WTC11 (cell line): ENCODE data around the gene OLFM3. TPM values are rescaled to one million over a fixed set of nuclear protein-coding genes. Genes with fewer than 3 reads are reported as not detected.

ENCODE experiments used
- ATAC-seq: fragments of 200-7000 bp; cut with Tn5 transposase; 2 replicates; pipeline ENCODE4 v1.10.0; 2021; ENCODE audit warnings: mild to moderate bottlenecking, moderate library complexity
- CTCF ChIA-PET: fragments of 300-600 bp; sonication (Branson Sonifier 250); formaldehyde crosslinking; loops from one replicate; lab custom pipeline; 2021; ENCODE audit warnings: antibody characterized with exemption; lab: Charles Lee
- POLR2A ChIA-PET: fragments of 350-600 bp; sonication (Branson Sonifier 250); formaldehyde crosslinking; loops from one replicate; lab custom pipeline; 2021; ENCODE audit warnings: antibody characterized with exemption; lab: Charles Lee
- DNase-seq: peaks from one replicate; pipeline ENCODE4 v3.0.0; 2021; ENCODE audit warnings: low spot score
- H3K27ac Mint-ChIP-seq: 2 replicates; pipeline ENCODE4 v1.8.0; 2021; ENCODE audit warnings: mixed read lengths
- H3K27me3 Mint-ChIP-seq: 2 replicates; pipeline ENCODE4 v1.8.0; 2021; ENCODE audit warnings: low read depth, mild to moderate bottlenecking, moderate library complexity, mixed read lengths
- H3K36me3 Mint-ChIP-seq: 2 replicates; pipeline ENCODE4 v1.8.0; 2021; ENCODE audit warnings: mixed read lengths
- H3K4me1 Mint-ChIP-seq: 2 replicates; pipeline ENCODE4 v1.8.0; 2022; ENCODE audit warnings: mixed read lengths
- H3K4me3 Mint-ChIP-seq: 2 replicates; pipeline ENCODE4 v1.8.0; 2021; ENCODE audit warnings: mild to moderate bottlenecking, moderate library complexity, mixed read lengths
- H3K9me3 Mint-ChIP-seq: 2 replicates; pipeline ENCODE4 v1.8.0; 2021; ENCODE audit warnings: mixed read lengths
- AR ChIP-seq: fragments of 250-450 bp; sonication (Bioruptor Pico); IDR thresholded peaks from 2 replicates; pipeline ENCODE4 v1.9.0; 2021; ENCODE audit warnings: mild to moderate bottlenecking
- CDX4 ChIP-seq: fragments of 250-450 bp; sonication (Bioruptor Pico); IDR thresholded peaks from 2 replicates; pipeline ENCODE4 v1.9.0; 2021; ENCODE audit warnings: moderate library complexity, mild to moderate bottlenecking, inconsistent platforms, borderline replicate concordance
- CTCF ChIP-seq: fragments of 200-600 bp; IDR thresholded peaks from 2 replicates; pipeline ENCODE4 v1.8.0; 2022; ENCODE audit warnings: antibody characterized with exemption
- E2F4 ChIP-seq: sonication (generic); formaldehyde crosslinking; IDR thresholded peaks from 2 replicates; pipeline ENCODE4 v1.8.1; 2022; ENCODE audit warnings: low read depth, mild to moderate bottlenecking, moderate library complexity, missing genetic modification reagents, borderline replicate concordance
- ERG ChIP-seq: fragments of 250-450 bp; sonication (Bioruptor Pico); IDR thresholded peaks from 2 replicates; pipeline ENCODE4 v1.8.0; 2021; ENCODE audit warnings: mild to moderate bottlenecking
- FOXP1 ChIP-seq: sonication (generic); formaldehyde crosslinking; IDR thresholded peaks from 2 replicates; pipeline ENCODE4 v1.8.0; 2022; ENCODE audit warnings: missing genetic modification reagents, mild to moderate bottlenecking, moderate library complexity, borderline replicate concordance
- GABPB1 ChIP-seq: sonication (generic); formaldehyde crosslinking; IDR thresholded peaks from 2 replicates; pipeline ENCODE4 v1.8.1; 2023; ENCODE audit warnings: mild to moderate bottlenecking, missing genetic modification reagents
- HMGA2 ChIP-seq: fragments of 250-450 bp; sonication (Bioruptor Pico); IDR thresholded peaks from 2 replicates; pipeline ENCODE4 v1.4.0; 2021; ENCODE audit warnings: mild to moderate bottlenecking, moderate library complexity
- JAZF1 ChIP-seq: fragments of 250-450 bp; sonication (Bioruptor Pico); IDR thresholded peaks from 2 replicates; pipeline ENCODE4 v1.9.0; 2021; ENCODE audit warnings: moderate library complexity, mild to moderate bottlenecking, inconsistent platforms
- KAT7 ChIP-seq: sonication (generic); formaldehyde crosslinking; IDR thresholded peaks from 2 replicates; pipeline ENCODE4 v1.8.1; 2023; ENCODE audit warnings: missing genetic modification reagents, mild to moderate bottlenecking, borderline replicate concordance
- MAX ChIP-seq: sonication (generic); formaldehyde crosslinking; IDR thresholded peaks from 2 replicates; pipeline ENCODE4 v1.8.0; 2022; ENCODE audit warnings: mild to moderate bottlenecking, missing genetic modification reagents
- MYBL2 ChIP-seq: sonication (generic); formaldehyde crosslinking; IDR thresholded peaks from 2 replicates; pipeline ENCODE4 v1.8.1; 2023; ENCODE audit warnings: mild to moderate bottlenecking, moderate library complexity, missing genetic modification reagents
- NFE2L1 ChIP-seq: sonication (generic); formaldehyde crosslinking; IDR thresholded peaks from 2 replicates; pipeline ENCODE4 v1.8.1; 2023; ENCODE audit warnings: missing genetic modification reagents
- RORB ChIP-seq: fragments of 250-450 bp; sonication (Bioruptor Pico); IDR thresholded peaks from 2 replicates; pipeline ENCODE4 v1.9.0; 2021; ENCODE audit warnings: mild to moderate bottlenecking
- USF1 ChIP-seq: sonication (generic); formaldehyde crosslinking; IDR thresholded peaks from 2 replicates; pipeline ENCODE4 v1.8.0; 2022; ENCODE audit warnings: mild to moderate bottlenecking, missing genetic modification reagents
- ZNF232 ChIP-seq: sonication (generic); formaldehyde crosslinking; IDR thresholded peaks from 2 replicates; pipeline ENCODE4 v1.8.0; 2022; ENCODE audit warnings: mild to moderate bottlenecking, missing genetic modification reagents
- ZNF263 ChIP-seq: sonication (generic); formaldehyde crosslinking; IDR thresholded peaks from 2 replicates; pipeline ENCODE4 v1.8.1; 2022; ENCODE audit warnings: low read depth, mild to moderate bottlenecking, moderate library complexity, missing genetic modification reagents
- total RNA-seq: library from RNA; stranded (reverse); gene quantifications from 3 replicates; pipeline ENCODE4 v1.2.3, GENCODE V29; 2021
- TF ChIP-seq, protein P1 (sequence below): sonication (generic); formaldehyde crosslinking; IDR thresholded peaks from 2 replicates; pipeline ENCODE4 v1.8.1; 2023; ENCODE audit warnings: mild to moderate bottlenecking, missing genetic modification reagents
- TF ChIP-seq, protein P2 (sequence below): sonication (generic); formaldehyde crosslinking; IDR thresholded peaks from 2 replicates; pipeline ENCODE4 v1.8.1; 2023; ENCODE audit warnings: mild to moderate bottlenecking, missing genetic modification reagents, moderate library complexity
- TF ChIP-seq, protein P3 (sequence below): sonication (generic); formaldehyde crosslinking; IDR thresholded peaks from 2 replicates; pipeline ENCODE4 v1.8.1; 2023; ENCODE audit warnings: mild to moderate bottlenecking, missing genetic modification reagents

Gene OLFM3
- total RNA-seq, 1 experiment from 2014 or later = 0.37 TPM

GRCh38 chr1:101902199-101902598, 94.5 kb downstream of the OLFM3 start:
- no peak overlapping the region for H3K4me3 Mint-ChIP-seq
- no peaks in the 10 kb centered on the region for H3K27me3 Mint-ChIP-seq
- TF ChIP-seq MYBL2 (CRISPR knock-in tag) = no peak
- no peak for TF ChIP-seq ZNF232 (CRISPR knock-in tag)
- TF ChIP-seq, protein P1, sequence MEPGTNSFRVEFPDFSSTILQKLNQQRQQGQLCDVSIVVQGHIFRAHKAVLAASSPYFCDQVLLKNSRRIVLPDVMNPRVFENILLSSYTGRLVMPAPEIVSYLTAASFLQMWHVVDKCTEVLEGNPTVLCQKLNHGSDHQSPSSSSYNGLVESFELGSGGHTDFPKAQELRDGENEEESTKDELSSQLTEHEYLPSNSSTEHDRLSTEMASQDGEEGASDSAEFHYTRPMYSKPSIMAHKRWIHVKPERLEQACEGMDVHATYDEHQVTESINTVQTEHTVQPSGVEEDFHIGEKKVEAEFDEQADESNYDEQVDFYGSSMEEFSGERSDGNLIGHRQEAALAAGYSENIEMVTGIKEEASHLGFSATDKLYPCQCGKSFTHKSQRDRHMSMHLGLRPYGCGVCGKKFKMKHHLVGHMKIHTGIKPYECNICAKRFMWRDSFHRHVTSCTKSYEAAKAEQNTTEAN (CRISPR knock-in tag) = no peak
- no peak for TF ChIP-seq CTCF
- TF ChIP-seq FOXP1 (CRISPR knock-in tag) = no peak
- TF ChIP-seq ERG = no peak
- no peak for TF ChIP-seq MAX (CRISPR knock-in tag)
- no peak for TF ChIP-seq HMGA2 (CRISPR knock-in tag)
- TF ChIP-seq E2F4 (CRISPR knock-in tag) = no peak
- no peaks in the 10 kb centered on the region for H3K36me3 Mint-ChIP-seq
- no peak overlapping the region for H3K27ac Mint-ChIP-seq
- no peaks in the 10 kb centered on the region for H3K9me3 Mint-ChIP-seq
- CTCF ChIA-PET = no interaction called here
- POLR2A ChIA-PET = no interaction called here
- DNase-seq (no peak), ATAC-seq (no peak)
- peaks cover 36% of the 10 kb centered on the region for H3K4me1 Mint-ChIP-seq

DNA sequence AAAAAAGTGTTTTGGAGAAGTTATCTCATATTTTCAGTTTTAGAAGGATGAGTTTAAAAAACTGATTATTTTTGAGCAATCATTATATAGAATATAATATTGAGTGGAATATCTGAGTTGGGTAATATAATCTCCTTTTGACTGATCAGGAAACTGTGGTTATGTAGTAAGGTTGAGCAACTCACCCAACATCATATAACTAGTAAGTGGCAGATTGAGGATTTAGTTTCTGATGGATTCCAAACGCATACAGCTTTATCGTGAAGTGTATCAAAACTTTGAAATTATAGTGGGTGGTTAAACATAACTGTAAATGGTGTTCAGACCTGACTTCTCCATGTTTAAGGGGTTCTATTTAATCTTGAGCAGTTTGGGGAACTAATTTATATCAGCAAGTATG, 98.6 kb downstream of the OLFM3 start:
- H3K27ac Mint-ChIP-seq = no peak overlapping the region
- ChIA-PET CTCF (no interaction called here), POLR2A (no interaction called here)
- H3K36me3 Mint-ChIP-seq = no peaks in the 10 kb centered on the region
- peaks cover 10% of the 10 kb centered on the region for H3K4me1 Mint-ChIP-seq
- H3K4me3 Mint-ChIP-seq = no peak overlapping the region
- ATAC-seq (no peak), DNase-seq (no peak)
- no peaks in the 10 kb centered on the region for H3K27me3 Mint-ChIP-seq
- H3K9me3 Mint-ChIP-seq = no peaks in the 10 kb centered on the region
- TF ChIP-seq, protein P2, sequence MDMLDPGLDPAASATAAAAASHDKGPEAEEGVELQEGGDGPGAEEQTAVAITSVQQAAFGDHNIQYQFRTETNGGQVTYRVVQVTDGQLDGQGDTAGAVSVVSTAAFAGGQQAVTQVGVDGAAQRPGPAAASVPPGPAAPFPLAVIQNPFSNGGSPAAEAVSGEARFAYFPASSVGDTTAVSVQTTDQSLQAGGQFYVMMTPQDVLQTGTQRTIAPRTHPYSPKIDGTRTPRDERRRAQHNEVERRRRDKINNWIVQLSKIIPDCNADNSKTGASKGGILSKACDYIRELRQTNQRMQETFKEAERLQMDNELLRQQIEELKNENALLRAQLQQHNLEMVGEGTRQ (CRISPR knock-in tag) = no peak
- TF ChIP-seq GABPB1 (CRISPR knock-in tag) (no peak), JAZF1 (no peak), FOXP1 (CRISPR knock-in tag) (no peak), USF1 (CRISPR knock-in tag) (no peak)

GRCh38 chr1:101884621-101885020, 112.1 kb downstream of the OLFM3 start:
- ATAC-seq (no peak), DNase-seq (no peak)
- no peaks in the 10 kb centered on the region; the same call in 1 of the 2 replicates for H3K4me1 Mint-ChIP-seq
- ChIA-PET CTCF (no interaction called here), POLR2A (no interaction called here)
- H3K4me3 Mint-ChIP-seq = no peak overlapping the region
- peaks cover 6% of the 10 kb centered on the region; the same call in 1 of the 2 replicates for H3K9me3 Mint-ChIP-seq
- H3K27me3 Mint-ChIP-seq = no peaks in the 10 kb centered on the region
- H3K27ac Mint-ChIP-seq = no peak overlapping the region
- H3K36me3 Mint-ChIP-seq = no peaks in the 10 kb centered on the region
- TF ChIP-seq KAT7 (CRISPR knock-in tag) = no peak
- no peak for TF ChIP-seq AR (CRISPR knock-in tag)
- no peak for TF ChIP-seq RORB (CRISPR knock-in tag)
- TF ChIP-seq, protein P3, sequence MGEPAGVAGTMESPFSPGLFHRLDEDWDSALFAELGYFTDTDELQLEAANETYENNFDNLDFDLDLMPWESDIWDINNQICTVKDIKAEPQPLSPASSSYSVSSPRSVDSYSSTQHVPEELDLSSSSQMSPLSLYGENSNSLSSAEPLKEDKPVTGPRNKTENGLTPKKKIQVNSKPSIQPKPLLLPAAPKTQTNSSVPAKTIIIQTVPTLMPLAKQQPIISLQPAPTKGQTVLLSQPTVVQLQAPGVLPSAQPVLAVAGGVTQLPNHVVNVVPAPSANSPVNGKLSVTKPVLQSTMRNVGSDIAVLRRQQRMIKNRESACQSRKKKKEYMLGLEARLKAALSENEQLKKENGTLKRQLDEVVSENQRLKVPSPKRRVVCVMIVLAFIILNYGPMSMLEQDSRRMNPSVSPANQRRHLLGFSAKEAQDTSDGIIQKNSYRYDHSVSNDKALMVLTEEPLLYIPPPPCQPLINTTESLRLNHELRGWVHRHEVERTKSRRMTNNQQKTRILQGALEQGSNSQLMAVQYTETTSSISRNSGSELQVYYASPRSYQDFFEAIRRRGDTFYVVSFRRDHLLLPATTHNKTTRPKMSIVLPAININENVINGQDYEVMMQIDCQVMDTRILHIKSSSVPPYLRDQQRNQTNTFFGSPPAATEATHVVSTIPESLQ = no peak
- no peak for TF ChIP-seq NFE2L1 (CRISPR knock-in tag)
- TF ChIP-seq ZNF263 = no peak
- TF ChIP-seq CDX4 (CRISPR knock-in tag) = no peak
